Mammary epithelial cell (primary cell): ENCODE data around the gene SLC22A17.

Experiments
- EZH2 ChIP-seq: IDR thresholded peaks from 2 replicates; pipeline ENCODE4 v1.6.1; 2012; ENCODE audit warnings: low read length, inconsistent platforms, borderline replicate concordance
- TF ChIP-seq, protein P1 (sequence below), 2 donors: IDR thresholded peaks in 1 of 2; conservative IDR thresholded peaks in 1 of 2; 2 replicates each; pipeline ENCODE4 v1.5.1; 2011 to 2012; ENCODE audit warnings: inconsistent platforms in 2 of 2, low read length in 2 of 2, mild to moderate bottlenecking in 2 of 2, control low read depth in 1 of 2, low read depth in 1 of 2; ENCODE audit not compliant: insufficient read depth in 1 of 2; ENCODE audit errors: extremely low read depth in 1 of 2

DNA sequence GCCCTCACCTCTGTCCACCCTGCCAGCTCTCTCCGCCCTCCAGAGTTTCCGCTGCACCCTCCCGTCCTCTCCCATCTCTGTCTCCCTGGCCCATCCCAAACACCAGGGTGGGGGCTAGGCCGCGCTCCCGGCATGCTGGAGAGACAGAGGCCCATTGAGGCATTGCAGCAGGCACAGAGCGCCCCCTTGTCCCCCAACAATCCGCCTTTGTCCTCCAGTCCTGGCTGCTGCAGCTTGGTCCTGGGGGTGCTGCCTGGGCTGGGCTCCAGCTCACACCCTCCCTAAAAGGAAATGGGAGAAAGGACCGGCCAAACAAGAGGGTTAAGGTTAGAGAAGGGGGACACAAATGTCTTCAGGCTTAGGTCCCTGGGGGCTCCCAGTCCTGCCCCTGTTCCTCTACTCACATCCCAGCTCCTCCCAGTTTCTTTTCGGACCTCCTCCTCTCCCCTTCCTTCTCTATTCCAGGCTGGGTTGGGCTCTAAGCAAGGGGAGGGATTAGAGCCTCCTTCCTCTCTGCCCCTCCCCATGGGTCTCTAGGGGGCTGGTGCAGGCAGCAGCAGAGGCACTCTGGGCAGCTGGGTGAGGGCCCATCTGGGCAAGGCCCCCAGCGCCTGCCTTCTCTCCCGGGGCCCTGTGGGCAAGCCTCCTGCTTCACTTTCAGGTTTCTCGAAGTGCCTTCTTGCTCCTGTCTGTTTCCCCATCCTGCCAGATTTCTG, 24.0 kb upstream of the SLC22A17 start, which contains the start of gene CMTM5:
- TF ChIP-seq EZH2 = no peak
- TF ChIP-seq, protein P1, sequence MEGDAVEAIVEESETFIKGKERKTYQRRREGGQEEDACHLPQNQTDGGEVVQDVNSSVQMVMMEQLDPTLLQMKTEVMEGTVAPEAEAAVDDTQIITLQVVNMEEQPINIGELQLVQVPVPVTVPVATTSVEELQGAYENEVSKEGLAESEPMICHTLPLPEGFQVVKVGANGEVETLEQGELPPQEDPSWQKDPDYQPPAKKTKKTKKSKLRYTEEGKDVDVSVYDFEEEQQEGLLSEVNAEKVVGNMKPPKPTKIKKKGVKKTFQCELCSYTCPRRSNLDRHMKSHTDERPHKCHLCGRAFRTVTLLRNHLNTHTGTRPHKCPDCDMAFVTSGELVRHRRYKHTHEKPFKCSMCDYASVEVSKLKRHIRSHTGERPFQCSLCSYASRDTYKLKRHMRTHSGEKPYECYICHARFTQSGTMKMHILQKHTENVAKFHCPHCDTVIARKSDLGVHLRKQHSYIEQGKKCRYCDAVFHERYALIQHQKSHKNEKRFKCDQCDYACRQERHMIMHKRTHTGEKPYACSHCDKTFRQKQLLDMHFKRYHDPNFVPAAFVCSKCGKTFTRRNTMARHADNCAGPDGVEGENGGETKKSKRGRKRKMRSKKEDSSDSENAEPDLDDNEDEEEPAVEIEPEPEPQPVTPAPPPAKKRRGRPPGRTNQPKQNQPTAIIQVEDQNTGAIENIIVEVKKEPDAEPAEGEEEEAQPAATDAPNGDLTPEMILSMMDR (conservative IDR thresholded peaks at IDR 0.05 in 1 of 2, IDR thresholded peaks at IDR 0.05 in 1 of 2; ENCODE audit: extremely low read depth in 1 of 2, insufficient read depth in 1 of 2, low read depth in 1 of 2, low read length in 2 of 2) = no peak
